Uterus (tissue), 4 donors: ENCODE data around the gene CLIC3. TPM values are rescaled to one million over a fixed set of nuclear protein-coding genes. Genes with fewer than 3 reads are reported as not detected.

ENCODE experiments used
- DNase-seq, 2 donors: peaks; one replicate each; pipeline ENCODE4 v3.0.0-alpha.2; 2019 to 2020
- H3K27ac ChIP-seq, 2 donors: fragments of 200-600 bp; sonication (generic); 1 replicate in 1 of 2; 2 replicates in 1 of 2; pipeline ENCODE4 v1.5.1; 2016 to 2018
- H3K27me3 ChIP-seq, 2 donors: fragments of 200-600 bp; sonication (generic); one replicate each; pipeline ENCODE4 v1.5.1; 2018 to 2019; ENCODE audit warnings: control low read depth in 1 of 2
- H3K36me3 ChIP-seq, 2 donors: fragments of 200-600 bp; sonication (generic); one replicate each; pipeline ENCODE4 v1.5.1; 2019; ENCODE audit warnings: control low read depth in 1 of 2
- H3K4me1 ChIP-seq, 2 donors: fragments of 200-600 bp; sonication (generic); one replicate each; pipeline ENCODE4 v1.5.1; 2018 to 2019; ENCODE audit warnings: control low read depth in 1 of 2
- H3K4me3 ChIP-seq, 2 donors: fragments of 200-600 bp; sonication (generic); 1 replicate in 1 of 2; 2 replicates in 1 of 2; pipeline ENCODE4 v1.5.1; 2018 to 2019; ENCODE audit warnings: mild to moderate bottlenecking in 1 of 2
- H3K9me3 ChIP-seq, 2 donors: fragments of 200-600 bp; sonication (generic); one replicate each; pipeline ENCODE4 v1.5.1; 2019; ENCODE audit warnings: control low read depth in 1 of 2
- CTCF ChIP-seq, 4 experiments: fragments of 200-600 bp in 2 of 4; fragments of 450-650 bp in 2 of 4; sonication (generic) in 2 of 4; IDR thresholded peaks; one replicate each; pipeline ENCODE4 v1.5.1; 2016 to 2019; ENCODE audit warnings: antibody characterized with exemption in 4 of 4, mild to moderate bottlenecking in 2 of 4, moderate library complexity in 1 of 4
- POLR2A ChIP-seq, 2 donors: fragments of 450-650 bp; IDR thresholded peaks; one replicate each; pipeline ENCODE4 v1.6.1; 2016; ENCODE audit warnings: antibody characterized with exemption in 2 of 2, mild to moderate bottlenecking in 1 of 2, moderate library complexity in 1 of 2
- intact Hi-C: fragments of 100-400 bp; cut with DNase I; formaldehyde crosslinking; loops from one replicate; pipeline ENCODE4 v1.15.1; 2023; ENCODE audit warnings: low total_unique reads
- total RNA-seq, 4 donors: library from RNA; depleted of rRNA in 3 of 4; stranded (reverse); fragments of >200 nt in 3 of 4; gene quantifications; one replicate each; pipeline versions ENCODE4 v1.1.0 to v1.2.4, GENCODE V29; 2014 to 2023
- donor health status: DM: yes; HTN: yes; CAD: no.

Gene CLIC3
- total RNA-seq, 4 donors from 2014 or later = 1.5 TPM; not detected in 2

- H3K4me3 ChIP-seq = no peak overlapping the region
- H3K4me1 ChIP-seq = no peaks in the 10 kb centered on the region
- H3K36me3 ChIP-seq = no peaks in the 10 kb centered on the region
- H3K27me3 ChIP-seq = no peaks in the 10 kb centered on the region
- TF ChIP-seq CTCF (IDR thresholded peaks at IDR 0.05) (no peak), POLR2A (IDR thresholded peaks at IDR 0.05) (no peak)
- no peak for DNase-seq
- no peaks in the 10 kb centered on the region for H3K9me3 ChIP-seq
- no peak overlapping the region for H3K27ac ChIP-seq
- intact Hi-C loops = no loop called here
Observed at GRCh38 chr9:136962163-136962562, 34.2 kb downstream of the CLIC3 start.

- Histone ChIP-seq H3K9me3 (no peaks in the 10 kb centered on the region), H3K4me1 (no peaks in the 10 kb centered on the region), H3K4me3 (no peak overlapping the region), H3K36me3 (no peaks in the 10 kb centered on the region), H3K27ac (no peak overlapping the region), H3K27me3 (no peaks in the 10 kb centered on the region)
- intact Hi-C loops = no loop called here
- TF ChIP-seq POLR2A (IDR thresholded peaks at IDR 0.05) (no peak), CTCF (IDR thresholded peaks at IDR 0.05) (no peak)
- DNase-seq = no peak
Observed at GRCh38 chr9:136961279-136962065, 34.9 kb downstream of the CLIC3 start.

GRCh38 chr9:136960938-136961275 is 35.5 kb downstream of the CLIC3 start:
- Histone ChIP-seq H3K27me3 (no peaks in the 10 kb centered on the region), H3K27ac (no peak overlapping the region), H3K36me3 (no peaks in the 10 kb centered on the region), H3K4me3 (no peak overlapping the region), H3K4me1 (no peaks in the 10 kb centered on the region), H3K9me3 (no peaks in the 10 kb centered on the region)
- intact Hi-C loops = no loop called here
- DNase-seq = no peak
- TF ChIP-seq POLR2A (IDR thresholded peaks at IDR 0.05) = no peak
- no peak for TF ChIP-seq CTCF (IDR thresholded peaks at IDR 0.05)

- no peak for TF ChIP-seq CTCF (IDR thresholded peaks at IDR 0.05)
- no peak for TF ChIP-seq POLR2A (IDR thresholded peaks at IDR 0.05)
- Histone ChIP-seq H3K36me3 (no peaks in the 10 kb centered on the region), H3K27me3 (no peaks in the 10 kb centered on the region), H3K27ac (no peak overlapping the region), H3K4me3 (no peak overlapping the region), H3K9me3 (no peaks in the 10 kb centered on the region), H3K4me1 (no peaks in the 10 kb centered on the region)
- intact Hi-C loops = no loop called here
- DNase-seq = no peak
Observed at GRCh38 chr9:136960212-136960937, 36.0 kb downstream of the CLIC3 start.
